Cerebellar cortex (tissue), 1 donor: Measurements from ENCODE around the gene ZNF287.
"Not testable (repeated sequence)": the region's sequence is repeated elsewhere in the genome, so short reads cannot be mapped to it uniquely, and the experiment has no call there.

Experiments
- DNase-seq: peaks from one replicate; pipeline ENCODE4 v3.0.0-alpha.2; 2015; ENCODE audit warnings: low spot score

ZNF287 gene

GRCh38 chr17:16568541-16569357 is at the start of gene ZNF287:
TSS of gene ZNF287 (minus strand) at chr17:16569204. CDS start at chr17:16567731, 1,473 bp downstream.
- peak; percentile 95 for DNase-seq

GRCh38 chr17:16617481-16618060 is 48.6 kb upstream of the ZNF287 start:
- DNase-seq, result no peak

GRCh38 chr17:16599537-16599936 is 30.5 kb upstream of the ZNF287 start:
- DNase-seq, result no peak

GRCh38 chr17:16593356-16594102 is 24.5 kb upstream of the ZNF287 start:
- DNase-seq, result no peak

- DNase-seq, result peak; percentile 89
Measured at GRCh38 chr17:16589097-16589969, 20.3 kb upstream of the ZNF287 start.

GRCh38 chr17:16585796-16586195 is 16.8 kb upstream of the ZNF287 start:
- no peak for DNase-seq

- peak; percentile 86 for DNase-seq
Measured at GRCh38 chr17:16584273-16584995, 15.4 kb upstream of the ZNF287 start.

GRCh38 chr17:16583781-16584180 is 14.8 kb upstream of the ZNF287 start:
- no peak for DNase-seq

GRCh38 chr17:16573466-16573865 is 4.5 kb upstream of the ZNF287 start:
- no peak for DNase-seq

GRCh38 chr17:16569358-16569712 is 331 bp upstream of the ZNF287 start:
- DNase-seq, result no peak

GRCh38 chr17:16552637-16553045 is 16.4 kb downstream of the ZNF287 start:
- no peak for DNase-seq

GRCh38 chr17:16551878-16552636 is 16.9 kb downstream of the ZNF287 start:
- DNase-seq, result no peak

- DNase-seq, result no peak
Measured at GRCh38 chr17:16537130-16537458, 31.9 kb downstream of the ZNF287 start.

- DNase-seq, result no peak
Measured at GRCh38 chr17:16534236-16534635, 34.8 kb downstream of the ZNF287 start.

- DNase-seq, result no peak
Measured at GRCh38 chr17:16529906-16530305, 39.1 kb downstream of the ZNF287 start.

GRCh38 chr17:16527298-16527697 is 41.7 kb downstream of the ZNF287 start:
- no peak for DNase-seq

- DNase-seq, result not testable (repeated sequence)
Measured at GRCh38 chr17:16525556-16525955, 43.4 kb downstream of the ZNF287 start.

- peak; percentile 84 for DNase-seq
Measured at GRCh38 chr17:16521070-16521727, 47.8 kb downstream of the ZNF287 start.

GRCh38 chr17:16519021-16519420 is 50.0 kb downstream of the ZNF287 start:
- DNase-seq, result no peak

GRCh38 chr17:16517477-16517876 is 51.5 kb downstream of the ZNF287 start:
- no peak for DNase-seq
